Endothelial cell of umbilical vein (primary cell): ENCODE measurements around the gene TXNDC12. TPM values are rescaled to one million over a fixed set of nuclear protein-coding genes. Genes with fewer than 3 reads are reported as not detected.

ENCODE experiments used
- BruUV-seq: library from RNA; stranded (reverse); fragments of 400-500 nt; replicated peaks from 2 replicates; lab custom pipeline; 2021; lab: Mats Ljungman, UMichigan
- CTCF ChIA-PET: fragments of 300-600, 350-600 bp; sonication (Branson Sonifier 250); formaldehyde crosslinking; loops from one replicate; lab custom pipeline; 2021; ENCODE audit warnings: antibody characterized with exemption, inconsistent platforms; lab: Charles Lee
- POLR2A ChIA-PET: fragments of 300-600, 350-600 bp; sonication (Branson Sonifier 250); formaldehyde crosslinking; loops from one replicate; lab custom pipeline; 2021; ENCODE audit warnings: antibody characterized with exemption, inconsistent platforms; lab: Charles Lee
- DNase-seq: peaks from one replicate; pipeline ENCODE4 v3.0.0-alpha.2; 2011; ENCODE audit warnings: low read depth, low spot score
- FAIRE-seq: peaks from 2 replicates; lab custom pipeline; 2011; peaks lifted over from hg19 to GRCh38; lab: Jason Lieb, UNC
- H2AFZ ChIP-seq: 2 replicates; pipeline ENCODE4 v1.6.0; 2012; ENCODE audit warnings: low read depth, low read length, control low read depth, inconsistent platforms
- H3K27ac ChIP-seq: 2 replicates; pipeline ENCODE4 v1.5.1; 2011; ENCODE audit warnings: low read depth, mild to moderate bottlenecking, control low read depth, low read length, moderate library complexity; ENCODE audit not compliant: insufficient read depth
- H3K27me3 ChIP-seq, 2 experiments: 2 replicates each; pipeline versions ENCODE4 v1.6.0 to v1.6.1; 2011; ENCODE audit warnings: low read length in 2 of 2, mixed read lengths in 1 of 2; ENCODE audit not compliant: control insufficient read depth in 2 of 2, insufficient read depth in 2 of 2
- H3K36me3 ChIP-seq, 2 experiments: 2 replicates in 1 of 2; 3 replicates in 1 of 2; pipeline ENCODE4 v1.5.1; 2011; ENCODE audit warnings: low read length in 2 of 2, mild to moderate bottlenecking in 1 of 2, moderate library complexity in 1 of 2; ENCODE audit not compliant: control insufficient read depth in 2 of 2, insufficient read depth in 2 of 2; ENCODE audit errors: extremely low read depth in 1 of 2
- H3K4me1 ChIP-seq: 3 replicates; pipeline ENCODE4 v1.5.1; 2011; ENCODE audit warnings: mild to moderate bottlenecking, low read length; ENCODE audit not compliant: control insufficient read depth, insufficient read depth; ENCODE audit errors: extremely low read depth
- H3K4me2 ChIP-seq: 2 replicates; pipeline ENCODE4 v1.6.1; 2011; ENCODE audit warnings: low read length, control low read depth, mixed read lengths; ENCODE audit not compliant: insufficient read depth
- H3K4me3 ChIP-seq, 3 experiments: fragments of 200-600 bp in 1 of 3; sonication (generic), shearing (Covaris generic) in 1 of 3; replicated peaks in 1 of 3; 2 replicates each; pipeline ENCODE4 v1.5.1; 2011 to 2016; ENCODE audit warnings: control low read depth in 3 of 3, low read length in 3 of 3, mild to moderate bottlenecking in 2 of 3, inconsistent platforms in 1 of 3, low read depth in 1 of 3, moderate library complexity in 1 of 3; ENCODE audit not compliant: insufficient read depth in 1 of 3
- H3K79me2 ChIP-seq: 2 replicates; pipeline ENCODE4 v1.6.0; 2012; ENCODE audit warnings: low read length, inconsistent platforms; ENCODE audit not compliant: control insufficient read depth, insufficient read depth
- H3K9ac ChIP-seq: replicated peaks from 2 replicates; pipeline ENCODE3; 2011; ENCODE audit warnings: low read length, control low read depth; ENCODE audit not compliant: insufficient read depth; ENCODE audit errors: extremely low read depth
- H3K9me1 ChIP-seq: replicated peaks from 3 replicates; pipeline ENCODE4 v1.6.0; 2011; ENCODE audit warnings: mild to moderate bottlenecking, low read length; ENCODE audit not compliant: control insufficient read depth, insufficient read depth; ENCODE audit errors: extremely low read depth
- H3K9me3 ChIP-seq: replicated peaks from 2 replicates; pipeline ENCODE4 v1.5.1; 2012; ENCODE audit warnings: low read length, inconsistent platforms; ENCODE audit not compliant: control insufficient read depth, insufficient read depth
- H4K20me1 ChIP-seq: replicated peaks from 2 replicates; pipeline ENCODE3; 2011; ENCODE audit warnings: mild to moderate bottlenecking, low read length; ENCODE audit not compliant: control insufficient read depth, insufficient read depth; ENCODE audit errors: extremely low read depth
- CTCF ChIP-seq, 2 donors: IDR thresholded peaks; 1 replicate in 1 of 2; 2 replicates in 1 of 2; pipeline ENCODE4 v1.5.1; 2011; ENCODE audit warnings: low read length in 2 of 2, mild to moderate bottlenecking in 2 of 2, moderate library complexity in 2 of 2, control low read depth in 1 of 2, inconsistent platforms in 1 of 2, low read depth in 1 of 2; ENCODE audit not compliant: insufficient read depth in 1 of 2; ENCODE audit errors: extremely low read depth in 1 of 2
- EZH2 ChIP-seq: IDR thresholded peaks from 2 replicates; pipeline ENCODE4 v1.6.1; 2012; ENCODE audit warnings: borderline replicate concordance, low read depth, mild to moderate bottlenecking, moderate library complexity, low read length, inconsistent platforms; ENCODE audit not compliant: severe bottlenecking
- FOS ChIP-seq: IDR thresholded peaks from 2 replicates; pipeline ENCODE4 v1.6.1; 2011; ENCODE audit warnings: mild to moderate bottlenecking, low read length, moderate library complexity, borderline replicate concordance; ENCODE audit not compliant: insufficient read depth
- JUN ChIP-seq: IDR thresholded peaks from 2 replicates; pipeline ENCODE4 v1.6.1; 2011; ENCODE audit warnings: borderline replicate concordance, low read depth; ENCODE audit not compliant: insufficient read length, insufficient read depth
- MYC ChIP-seq: IDR thresholded peaks from one replicate; pipeline ENCODE4 v1.6.1; 2011; ENCODE audit warnings: mild to moderate bottlenecking, low read depth, low read length
- POLR2AphosphoS5 ChIP-seq: IDR thresholded peaks from 2 replicates; pipeline ENCODE4 v1.6.1; 2012; ENCODE audit warnings: low read depth, mild to moderate bottlenecking, control low read depth, low read length, moderate library complexity; ENCODE audit not compliant: insufficient read depth
- dilution Hi-C: fragments of 300-500 bp; cut with MboI; formaldehyde crosslinking; loops from one replicate; pipeline ENCODE4 v1.15.0; 2019; ENCODE audit warnings: low sequenced_read_pairs; ENCODE audit not compliant: extremely low pct_ligation_motif_present
- intact Hi-C: fragments of 100-400 bp; cut with micrococcal nuclease; formaldehyde crosslinking; loops from one replicate; pipeline ENCODE4 v1.10.0; 2022
- polyA plus RNA-seq, 4 experiments: library from polyadenylated mRNA; depleted of rRNA in 3 of 4; stranded (reverse) in 3 of 4; unstranded in 1 of 4; fragments of >200 nt; gene quantifications; 2 replicates each; pipeline versions ENCODE4 v1.2.1 to v1.2.3, GENCODE V29; 2011 to 2012; ENCODE audit warnings: missing spikeins in 1 of 4
- total RNA-seq: library from RNA; stranded (reverse); gene quantifications from 2 replicates; pipeline ENCODE4 v1.2.3, GENCODE V29; 2021
- TF ChIP-seq, protein P1 (sequence below): IDR thresholded peaks from 2 replicates; pipeline ENCODE4 v1.6.1; 2011; ENCODE audit not compliant: insufficient read depth, insufficient read length

The TXNDC12 gene
- total and polyA plus RNA-seq, 2 donors (not counting 3 experiments of a cell fraction or from before 2014, with no cell fraction given) = 33.7 to 57.4 TPM

GRCh38 chr1:52028328-52028727 is 26.7 kb downstream of the TXNDC12 start:
- dilution Hi-C loops = no loop called here
- POLR2A ChIA-PET = no interaction called here
- no peaks in the 10 kb centered on the region for H3K27me3 ChIP-seq
- BruUV-seq = no TSS peak
- TF ChIP-seq CTCF (IDR thresholded peaks at IDR 0.05; ENCODE audit: extremely low read depth in 1 of 2, insufficient read depth in 1 of 2, low read depth in 1 of 2, low read length in 2 of 2) = no peak
- TF ChIP-seq JUN = no peak
- TF ChIP-seq EZH2 = no peak
- no peak for TF ChIP-seq POLR2AphosphoS5
- TF ChIP-seq FOS = no peak
- TF ChIP-seq, protein P1, sequence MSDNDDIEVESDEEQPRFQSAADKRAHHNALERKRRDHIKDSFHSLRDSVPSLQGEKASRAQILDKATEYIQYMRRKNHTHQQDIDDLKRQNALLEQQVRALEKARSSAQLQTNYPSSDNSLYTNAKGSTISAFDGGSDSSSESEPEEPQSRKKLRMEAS = no peak
- no peak for TF ChIP-seq MYC
- FAIRE-seq = no peak
- peaks cover 16% of the 10 kb centered on the region for H3K4me1 ChIP-seq
- peaks cover 5% of the 10 kb centered on the region in 2 experiments for H3K36me3 ChIP-seq
- no peaks in the 10 kb centered on the region for H3K9me1 ChIP-seq
- H3K9me3 ChIP-seq = no peaks in the 10 kb centered on the region
- H4K20me1 ChIP-seq = no peaks in the 10 kb centered on the region
- H3K27ac ChIP-seq = no peak overlapping the region
- no peak overlapping the region for H3K4me3 ChIP-seq
- CTCF ChIA-PET = no interaction called here
- no peak for DNase-seq
- no peak overlapping the region for H3K4me2 ChIP-seq
- H3K9ac ChIP-seq = no peak overlapping the region
- peaks cover 26% of the 10 kb centered on the region for H3K79me2 ChIP-seq
- intact Hi-C loops = no loop called here
- no peak overlapping the region for H2AFZ ChIP-seq
